GM12872 (cell line): Measurements from ENCODE around the gene TMUB1.

Source experiments
- CTCF ChIP-seq: IDR thresholded peaks from 3 replicates; pipeline ENCODE4 v1.5.1; 2011; ENCODE audit warnings: low read depth, mild to moderate bottlenecking, low read length, moderate library complexity; ENCODE audit not compliant: insufficient read depth

The TMUB1 gene

GRCh38 chr7:151079199-151079910 is 3.9 kb downstream of the TMUB1 start:
- no peak for TF ChIP-seq CTCF

GRCh38 chr7:151078233-151079040 is 4.9 kb downstream of the TMUB1 start:
- TF ChIP-seq CTCF: no peak

- no peak for TF ChIP-seq CTCF
These were observed 5.5 kb downstream of the TMUB1 start for GRCh38 chr7:151077705-151078232.

GRCh38 chr7:151076863-151077704 is 6.2 kb downstream of the TMUB1 start:
- peak; percentile 35; the same call in 2 of the 3 replicates for TF ChIP-seq CTCF

GRCh38 chr7:151075978-151076426 is 7.3 kb downstream of the TMUB1 start:
- TF ChIP-seq CTCF: no peak

- TF ChIP-seq CTCF: no peak
These were observed 7.7 kb downstream of the TMUB1 start for GRCh38 chr7:151075662-151075971.
